ENCODE data around the gene HSD17B11.
"Not testable (repeated sequence)": the region's sequence is repeated elsewhere in the genome, so short reads cannot be mapped to it uniquely, and the experiment has no call there.

DNA sequence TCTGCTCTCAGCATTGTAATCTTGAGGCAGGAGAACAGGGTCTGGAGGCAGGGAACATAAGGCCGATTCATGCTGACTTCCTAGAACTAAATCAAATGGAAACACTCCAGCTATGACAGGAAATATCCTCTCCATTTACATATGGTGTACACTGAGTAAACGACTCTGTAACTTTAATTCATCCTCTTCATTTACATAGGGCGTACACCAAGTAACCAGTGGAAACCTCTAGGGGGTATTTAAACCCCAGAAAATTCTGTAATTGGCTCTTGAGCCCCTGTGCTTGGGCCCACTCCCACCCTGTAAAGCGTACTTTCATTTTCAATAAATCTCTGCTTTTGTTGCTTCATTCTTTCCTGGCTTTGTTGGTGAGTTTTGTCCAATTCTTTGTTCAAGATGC, 76.0 kb downstream of the HSD17B11 start:
- TF ChIP-seq, protein P1, sequence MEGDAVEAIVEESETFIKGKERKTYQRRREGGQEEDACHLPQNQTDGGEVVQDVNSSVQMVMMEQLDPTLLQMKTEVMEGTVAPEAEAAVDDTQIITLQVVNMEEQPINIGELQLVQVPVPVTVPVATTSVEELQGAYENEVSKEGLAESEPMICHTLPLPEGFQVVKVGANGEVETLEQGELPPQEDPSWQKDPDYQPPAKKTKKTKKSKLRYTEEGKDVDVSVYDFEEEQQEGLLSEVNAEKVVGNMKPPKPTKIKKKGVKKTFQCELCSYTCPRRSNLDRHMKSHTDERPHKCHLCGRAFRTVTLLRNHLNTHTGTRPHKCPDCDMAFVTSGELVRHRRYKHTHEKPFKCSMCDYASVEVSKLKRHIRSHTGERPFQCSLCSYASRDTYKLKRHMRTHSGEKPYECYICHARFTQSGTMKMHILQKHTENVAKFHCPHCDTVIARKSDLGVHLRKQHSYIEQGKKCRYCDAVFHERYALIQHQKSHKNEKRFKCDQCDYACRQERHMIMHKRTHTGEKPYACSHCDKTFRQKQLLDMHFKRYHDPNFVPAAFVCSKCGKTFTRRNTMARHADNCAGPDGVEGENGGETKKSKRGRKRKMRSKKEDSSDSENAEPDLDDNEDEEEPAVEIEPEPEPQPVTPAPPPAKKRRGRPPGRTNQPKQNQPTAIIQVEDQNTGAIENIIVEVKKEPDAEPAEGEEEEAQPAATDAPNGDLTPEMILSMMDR (IDR thresholded peaks at IDR 0.05): not testable (repeated sequence)
- TF ChIP-seq POLR2A (IDR thresholded peaks at IDR 0.05): not testable (repeated sequence)
